Sigmoid colon (tissue), 4 donors: ENCODE data around the gene CTSW.

Experiments
- EP300 ChIP-seq, 4 donors: sonication (generic); formaldehyde crosslinking; IDR thresholded peaks; one replicate each; pipeline ENCODE4 v1.6.1; 2017; ENCODE audit warnings: antibody characterized with exemption in 4 of 4
- TF ChIP-seq, protein P1 (sequence below), 4 experiments: fragments of 450-650 bp in 3 of 4; fragments of 200-600 bp in 1 of 4; IDR thresholded peaks; one replicate each; pipeline ENCODE4 v1.5.1; 2016 to 2019; ENCODE audit warnings: antibody characterized with exemption in 4 of 4, mild to moderate bottlenecking in 3 of 4, moderate library complexity in 2 of 4

DNA sequence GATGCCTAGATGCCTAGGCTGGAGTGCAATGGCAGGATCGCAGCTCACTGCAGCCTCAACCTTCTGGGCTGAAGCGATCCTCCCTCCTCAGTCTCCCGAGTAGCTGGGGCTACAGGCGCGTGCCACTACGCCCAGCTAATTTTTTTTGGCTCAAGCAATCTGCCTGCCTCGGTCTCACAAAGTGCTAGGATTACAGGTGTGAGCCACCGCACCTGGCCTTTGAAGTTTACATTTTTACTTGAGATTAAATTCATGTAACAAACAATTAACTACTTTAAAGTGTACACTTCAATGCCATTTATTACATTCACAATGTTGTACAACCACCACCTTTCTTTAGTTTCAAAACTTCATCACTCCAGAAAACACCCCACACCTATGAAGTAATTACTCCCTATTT lies 24.1 kb downstream of the CTSW start:
- TF ChIP-seq, protein P1, sequence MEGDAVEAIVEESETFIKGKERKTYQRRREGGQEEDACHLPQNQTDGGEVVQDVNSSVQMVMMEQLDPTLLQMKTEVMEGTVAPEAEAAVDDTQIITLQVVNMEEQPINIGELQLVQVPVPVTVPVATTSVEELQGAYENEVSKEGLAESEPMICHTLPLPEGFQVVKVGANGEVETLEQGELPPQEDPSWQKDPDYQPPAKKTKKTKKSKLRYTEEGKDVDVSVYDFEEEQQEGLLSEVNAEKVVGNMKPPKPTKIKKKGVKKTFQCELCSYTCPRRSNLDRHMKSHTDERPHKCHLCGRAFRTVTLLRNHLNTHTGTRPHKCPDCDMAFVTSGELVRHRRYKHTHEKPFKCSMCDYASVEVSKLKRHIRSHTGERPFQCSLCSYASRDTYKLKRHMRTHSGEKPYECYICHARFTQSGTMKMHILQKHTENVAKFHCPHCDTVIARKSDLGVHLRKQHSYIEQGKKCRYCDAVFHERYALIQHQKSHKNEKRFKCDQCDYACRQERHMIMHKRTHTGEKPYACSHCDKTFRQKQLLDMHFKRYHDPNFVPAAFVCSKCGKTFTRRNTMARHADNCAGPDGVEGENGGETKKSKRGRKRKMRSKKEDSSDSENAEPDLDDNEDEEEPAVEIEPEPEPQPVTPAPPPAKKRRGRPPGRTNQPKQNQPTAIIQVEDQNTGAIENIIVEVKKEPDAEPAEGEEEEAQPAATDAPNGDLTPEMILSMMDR (IDR thresholded peaks at IDR 0.05), result no peak
- TF ChIP-seq EP300 (IDR thresholded peaks at IDR 0.05), result no peak
